ENCODE measurements around the gene RIT2. TPM values are rescaled to one million over a fixed set of nuclear protein-coding genes. Genes with fewer than 3 reads are reported as not detected.

Gene RIT2
- total and polyA plus RNA-seq, 2 of the 4 experiments (the other 2 are of a cell fraction), result not detected

DNA sequence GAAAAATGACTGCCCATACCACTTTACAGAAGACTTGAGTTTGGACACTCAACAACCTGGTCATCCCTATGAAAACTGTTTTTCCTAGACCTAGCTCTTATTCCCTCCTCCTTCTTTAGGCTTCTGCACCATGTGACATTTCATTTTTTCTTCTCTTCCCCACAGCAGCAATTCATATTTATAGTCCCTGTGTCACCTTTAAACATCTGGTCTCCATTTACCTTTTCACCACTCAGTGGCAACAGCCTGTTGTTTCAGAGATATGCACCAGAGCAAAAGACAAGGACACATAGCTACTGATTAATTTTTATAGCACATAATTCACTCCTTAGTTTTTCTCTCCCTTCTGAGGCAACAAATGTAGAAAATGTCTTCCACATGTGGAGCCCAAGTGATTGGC lies 118.7 kb downstream of the RIT2 start:
- Histone ChIP-seq H3K14ac (replicated peaks; ENCODE audit: low read depth, low read length) (no peak overlapping the region), H4K20me1 (ENCODE audit: insufficient read depth, low read length) (no peaks in the 10 kb centered on the region), H4K5ac (ENCODE audit: low read depth, low read length) (no peak overlapping the region), H2AK9ac (replicated peaks; ENCODE audit: low read depth, low read length, poor library complexity) (no peak overlapping the region), H2BK5ac (ENCODE audit: low read depth, low read length, poor library complexity, severe bottlenecking) (no peak overlapping the region), H3K4me3 (ENCODE audit: insufficient read depth, low read depth, low read length) (no peak overlapping the region), H3K4me2 (ENCODE audit: low read depth, low read length) (no peak overlapping the region), H3K4me1 (ENCODE audit: control insufficient read depth, insufficient read depth, low read length) (no peaks in the 10 kb centered on the region), H3K18ac (ENCODE audit: low read depth, low read length) (no peak overlapping the region), H3K56ac (ENCODE audit: extremely low read depth, insufficient read depth, low read length) (no peak overlapping the region), H3K27ac (ENCODE audit: insufficient read depth, low read length) (no peak overlapping the region), H3K36me3 (ENCODE audit: control insufficient read depth, insufficient read depth, low read length) (no peaks in the 10 kb centered on the region), H2AFZ (replicated peaks; ENCODE audit: low read length, poor library complexity) (no peak overlapping the region), H3K79me1 (ENCODE audit: low read depth in 1 of 2, low read length in 2 of 2) (no peaks in the 10 kb centered on the region), H4K8ac (ENCODE audit: low read depth in 2 of 2, low read length in 2 of 2) (no peak overlapping the region), H3K4ac (ENCODE audit: low read depth, low read length) (no peak overlapping the region), H3K9ac (ENCODE audit: low read depth, low read length) (no peak overlapping the region), H2AK5ac (ENCODE audit: low read depth, low read length) (no peak overlapping the region), H3K27me3 (ENCODE audit: control insufficient read depth, insufficient read depth, low read length) (no peaks in the 10 kb centered on the region), H2BK20ac (ENCODE audit: low read depth, low read length) (no peak overlapping the region), H3K9me3 (ENCODE audit: control insufficient read depth, insufficient read depth, low read length) (no peaks in the 10 kb centered on the region; the same call in none of the 2 replicates), H3K23ac (ENCODE audit: low read depth, low read length) (no peak overlapping the region), H3K9me1 (ENCODE audit: insufficient read depth, low read length) (no peaks in the 10 kb centered on the region), H2BK120ac (ENCODE audit: low read depth, low read length) (no peak overlapping the region), H2BK15ac (ENCODE audit: low read depth, low read length) (no peak overlapping the region), H4K91ac (ENCODE audit: insufficient read depth, low read depth, low read length) (no peak overlapping the region)
- CTCF ChIA-PET, result no interaction called here
- BruUV-seq (replicated peaks), result no TSS peak
- dilution Hi-C loops (cut with HindIII; ENCODE audit: low sequenced_read_pairs, unreplicated experiment) (no loop called here), in situ Hi-C loops (cut with MboI; ENCODE audit: low sequenced_read_pairs) (no loop called here), intact Hi-C loops (cut with micrococcal nuclease) (no loop called here)
- POLR2A ChIA-PET (ENCODE audit: unreplicated experiment), result no interaction called here
- DNase-seq (no peak), ATAC-seq (ENCODE audit: low read depth) (no peak)
- TF ChIP-seq MAZ (IDR thresholded peaks at IDR 0.05; ENCODE audit: borderline replicate concordance, low read depth, low read length) (no peak), RCOR1 (IDR thresholded peaks at IDR 0.05; ENCODE audit: insufficient replicate concordance, low read length) (no peak), MXI1 (IDR thresholded peaks at IDR 0.05; ENCODE audit: borderline replicate concordance, low read depth, low read length) (no peak), MAFK (IDR thresholded peaks at IDR 0.05; ENCODE audit: low read depth, low read length) (no peak), BHLHE40 (IDR thresholded peaks at IDR 0.05; ENCODE audit: low read depth, low read length) (no peak), NFE2L2 (IDR thresholded peaks at IDR 0.05; ENCODE audit: low read depth, low read length) (no peak), RAD21 (IDR thresholded peaks at IDR 0.05; ENCODE audit: low read length) (no peak), POLR2A (IDR thresholded peaks at IDR 0.05; ENCODE audit: low read depth, low read length) (no peak), SMC3 (IDR thresholded peaks at IDR 0.05; ENCODE audit: low read depth, low read length) (no peak), FOS (IDR thresholded peaks at IDR 0.05; ENCODE audit: low read depth, low read length) (no peak)
- TF ChIP-seq, protein P1, sequence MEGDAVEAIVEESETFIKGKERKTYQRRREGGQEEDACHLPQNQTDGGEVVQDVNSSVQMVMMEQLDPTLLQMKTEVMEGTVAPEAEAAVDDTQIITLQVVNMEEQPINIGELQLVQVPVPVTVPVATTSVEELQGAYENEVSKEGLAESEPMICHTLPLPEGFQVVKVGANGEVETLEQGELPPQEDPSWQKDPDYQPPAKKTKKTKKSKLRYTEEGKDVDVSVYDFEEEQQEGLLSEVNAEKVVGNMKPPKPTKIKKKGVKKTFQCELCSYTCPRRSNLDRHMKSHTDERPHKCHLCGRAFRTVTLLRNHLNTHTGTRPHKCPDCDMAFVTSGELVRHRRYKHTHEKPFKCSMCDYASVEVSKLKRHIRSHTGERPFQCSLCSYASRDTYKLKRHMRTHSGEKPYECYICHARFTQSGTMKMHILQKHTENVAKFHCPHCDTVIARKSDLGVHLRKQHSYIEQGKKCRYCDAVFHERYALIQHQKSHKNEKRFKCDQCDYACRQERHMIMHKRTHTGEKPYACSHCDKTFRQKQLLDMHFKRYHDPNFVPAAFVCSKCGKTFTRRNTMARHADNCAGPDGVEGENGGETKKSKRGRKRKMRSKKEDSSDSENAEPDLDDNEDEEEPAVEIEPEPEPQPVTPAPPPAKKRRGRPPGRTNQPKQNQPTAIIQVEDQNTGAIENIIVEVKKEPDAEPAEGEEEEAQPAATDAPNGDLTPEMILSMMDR (conservative IDR thresholded peaks at IDR 0.05; ENCODE audit: low read depth, low read length), result no peak
- TF ChIP-seq, protein P2, sequence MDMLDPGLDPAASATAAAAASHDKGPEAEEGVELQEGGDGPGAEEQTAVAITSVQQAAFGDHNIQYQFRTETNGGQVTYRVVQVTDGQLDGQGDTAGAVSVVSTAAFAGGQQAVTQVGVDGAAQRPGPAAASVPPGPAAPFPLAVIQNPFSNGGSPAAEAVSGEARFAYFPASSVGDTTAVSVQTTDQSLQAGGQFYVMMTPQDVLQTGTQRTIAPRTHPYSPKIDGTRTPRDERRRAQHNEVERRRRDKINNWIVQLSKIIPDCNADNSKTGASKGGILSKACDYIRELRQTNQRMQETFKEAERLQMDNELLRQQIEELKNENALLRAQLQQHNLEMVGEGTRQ (IDR thresholded peaks at IDR 0.05; ENCODE audit: low read depth, low read length), result no peak
- TF ChIP-seq, protein P3, sequence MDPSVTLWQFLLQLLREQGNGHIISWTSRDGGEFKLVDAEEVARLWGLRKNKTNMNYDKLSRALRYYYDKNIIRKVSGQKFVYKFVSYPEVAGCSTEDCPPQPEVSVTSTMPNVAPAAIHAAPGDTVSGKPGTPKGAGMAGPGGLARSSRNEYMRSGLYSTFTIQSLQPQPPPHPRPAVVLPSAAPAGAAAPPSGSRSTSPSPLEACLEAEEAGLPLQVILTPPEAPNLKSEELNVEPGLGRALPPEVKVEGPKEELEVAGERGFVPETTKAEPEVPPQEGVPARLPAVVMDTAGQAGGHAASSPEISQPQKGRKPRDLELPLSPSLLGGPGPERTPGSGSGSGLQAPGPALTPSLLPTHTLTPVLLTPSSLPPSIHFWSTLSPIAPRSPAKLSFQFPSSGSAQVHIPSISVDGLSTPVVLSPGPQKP (IDR thresholded peaks at IDR 0.05; ENCODE audit: borderline replicate concordance, low read depth, low read length), result no peak
